Activated naive CD4-positive, alpha-beta T cell treated with anti-CD3 and anti-CD28 coated beads for 36 hours (primary cell): ENCODE measurements around the gene SCN4B. TPM values are rescaled to one million over a fixed set of nuclear protein-coding genes. Genes with fewer than 3 reads are reported as not detected.

ENCODE experiments used
- CTCF ChIA-PET: fragments of 350-600 bp; sonication (Branson Sonifier 250); formaldehyde crosslinking; loops from one replicate; lab custom pipeline; 2021; ENCODE audit warnings: antibody characterized with exemption; lab: Charles Lee
- DNase-seq: peaks from one replicate; pipeline ENCODE4 v3.0.0-alpha.2; 2020
- H3K27ac Mint-ChIP-seq: one replicate; pipeline ENCODE4 v1.8.0; 2021; ENCODE audit warnings: mild to moderate bottlenecking, mixed read lengths
- H3K27me3 Mint-ChIP-seq: one replicate; pipeline ENCODE4 v1.8.0; 2021; ENCODE audit warnings: low read depth, mixed read lengths
- H3K36me3 Mint-ChIP-seq: one replicate; pipeline ENCODE4 v1.8.0; 2021; ENCODE audit warnings: low read depth, mixed read lengths
- H3K4me1 Mint-ChIP-seq: one replicate; pipeline ENCODE4 v1.8.0; 2021; ENCODE audit warnings: low read depth, mixed read lengths
- H3K4me3 Mint-ChIP-seq: one replicate; pipeline ENCODE4 v1.8.0; 2021; ENCODE audit warnings: mild to moderate bottlenecking, moderate library complexity, mixed read lengths
- H3K9me3 Mint-ChIP-seq: one replicate; pipeline ENCODE4 v1.8.0; 2021; ENCODE audit warnings: mixed read lengths
- intact Hi-C: fragments of 100-400 bp; cut with micrococcal nuclease; formaldehyde crosslinking; loops from one replicate; pipeline ENCODE4 v1.15.1; 2023
- total RNA-seq, 2 experiments: library from RNA; stranded (reverse); gene quantifications; one replicate each; pipeline ENCODE4 v1.2.3, GENCODE V29; 2021

Gene SCN4B
- total RNA-seq, 2 experiments from 2014 or later, result 0.07 to 0.12 TPM

DNA sequence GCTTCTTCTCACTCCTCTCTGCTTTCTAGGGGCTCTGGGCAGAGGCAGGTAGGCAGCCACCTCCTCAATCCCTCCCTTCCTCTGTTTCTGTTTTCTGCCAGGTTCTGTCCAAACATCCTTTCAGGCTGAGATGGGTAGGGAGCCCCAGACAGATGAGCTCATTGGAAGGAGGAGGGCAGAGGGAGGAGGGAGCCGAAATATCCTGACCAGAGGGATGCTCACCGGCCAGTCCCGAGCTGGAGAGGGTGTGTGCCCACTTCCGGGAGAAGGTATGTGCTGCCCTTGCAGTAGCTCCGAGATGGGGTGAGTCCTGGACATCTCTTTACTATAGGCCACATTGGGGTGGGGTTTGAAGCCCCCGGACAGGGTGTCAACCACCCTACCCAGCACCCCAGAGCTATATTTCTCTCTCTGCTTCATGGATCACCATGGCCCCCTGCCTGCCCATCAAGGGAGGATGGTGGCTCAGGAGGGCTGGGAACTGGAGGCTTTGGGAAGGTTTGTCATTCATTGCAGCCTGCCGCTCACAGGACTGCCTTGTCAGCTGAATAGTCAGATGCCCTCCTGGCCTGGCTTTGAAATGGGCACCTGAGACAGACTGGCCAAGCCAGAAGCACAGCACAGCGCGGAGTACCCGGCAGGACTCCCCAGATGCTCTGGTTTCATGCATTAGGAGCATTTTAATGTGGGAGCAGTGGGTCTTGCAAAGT is 4.7 kb upstream of the SCN4B start:
- Mint-ChIP-seq H3K4me1 (peaks cover 11% of the 10 kb centered on the region), H3K27ac (no peak overlapping the region), H3K9me3 (no peaks in the 10 kb centered on the region), H3K27me3 (peaks cover 55% of the 10 kb centered on the region), H3K4me3 (no peak overlapping the region), H3K36me3 (no peaks in the 10 kb centered on the region)
- CTCF ChIA-PET, result interaction anchor here (0.9 to 5.3 kb wide), 3 partner anchors 13 to 314 kb away, joined by 3 to 74 read pairs (median 9); no protein-coding TSS in a partner anchor
- DNase-seq, result no peak
- intact Hi-C loops, result no loop called here

DNA sequence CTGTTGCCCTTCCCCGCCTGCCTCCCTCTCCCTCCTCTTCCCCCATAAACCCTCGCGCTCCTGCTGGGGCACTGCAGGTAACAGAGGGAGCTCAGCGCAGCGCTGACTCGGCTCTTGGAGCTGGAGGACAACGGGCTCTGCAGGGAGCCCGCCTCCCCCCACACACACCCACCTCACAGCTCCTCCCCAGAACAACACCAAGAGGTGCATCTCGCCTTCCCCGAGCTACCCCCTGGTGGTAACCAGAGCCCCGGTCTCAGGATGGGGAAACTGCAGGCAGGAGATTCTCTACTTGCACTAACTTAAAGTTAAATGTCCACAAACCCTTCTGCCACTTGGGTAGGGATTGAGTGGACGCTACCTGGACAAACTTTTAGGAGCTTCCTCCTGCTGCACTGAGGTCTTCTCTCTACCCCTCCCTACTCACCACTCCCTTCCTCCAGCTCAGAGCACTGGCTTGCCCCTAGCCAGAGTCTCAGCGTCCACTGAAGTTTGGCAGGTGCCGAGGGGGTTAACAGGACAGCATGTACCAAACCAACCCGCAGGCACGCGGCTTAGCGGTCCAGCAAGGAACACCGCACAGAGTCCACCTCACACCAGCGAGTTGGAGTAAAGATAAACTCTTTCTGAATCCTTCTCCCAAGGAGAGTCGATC is 4.0 kb upstream of the SCN4B start:
- DNase-seq, result peak; percentile 39
- CTCF ChIA-PET, result interaction anchor here (0.7 to 5.3 kb wide), 6 partner anchors 10 to 313 kb away, joined by 3 to 74 read pairs (median 5); no protein-coding TSS in a partner anchor
- Mint-ChIP-seq H3K9me3 (no peaks in the 10 kb centered on the region), H3K4me3 (no peak overlapping the region), H3K4me1 (peaks cover 11% of the 10 kb centered on the region), H3K27ac (no peak overlapping the region), H3K36me3 (no peaks in the 10 kb centered on the region), H3K27me3 (peaks cover 61% of the 10 kb centered on the region)
- intact Hi-C loops, result no loop called here

DNA sequence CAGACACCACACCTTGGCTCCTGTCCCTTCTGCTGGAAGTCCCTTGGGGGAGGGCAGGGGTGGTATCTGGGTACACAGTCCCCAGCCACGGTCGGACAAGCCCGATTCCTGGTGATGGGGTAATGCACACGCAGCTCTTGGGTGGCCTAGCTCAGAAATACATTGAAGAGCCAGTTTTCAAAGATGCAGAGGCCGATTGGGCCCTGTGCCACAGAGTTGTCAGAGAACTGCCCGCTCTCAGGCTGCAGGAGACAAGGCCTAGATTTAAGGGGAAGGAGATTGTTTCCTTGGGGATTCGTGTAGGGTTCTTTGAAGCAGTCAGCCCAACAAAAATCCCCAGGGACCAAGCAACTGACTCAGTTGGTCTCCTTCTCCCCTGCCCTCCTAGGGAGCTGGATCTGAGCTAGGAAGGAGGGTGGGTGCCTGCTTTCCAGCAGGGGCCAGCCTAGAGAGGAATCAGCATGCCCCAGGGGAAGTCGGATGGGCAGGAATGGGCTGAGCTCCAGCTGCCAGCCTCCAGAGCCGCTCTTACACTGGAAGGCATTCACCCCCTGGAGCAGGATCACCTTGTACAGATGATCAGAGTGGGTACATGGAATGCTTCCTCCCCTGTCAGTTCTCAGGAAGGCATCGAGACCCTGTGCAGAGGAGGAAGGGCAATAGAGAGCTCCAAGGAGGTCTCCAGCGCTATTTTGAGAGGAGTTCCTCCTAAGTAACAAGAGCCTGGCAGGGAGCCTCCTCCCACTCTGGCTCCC is 3.3 kb upstream of the SCN4B start:
- Mint-ChIP-seq H3K4me3 (no peak overlapping the region), H3K9me3 (no peaks in the 10 kb centered on the region), H3K36me3 (no peaks in the 10 kb centered on the region), H3K27ac (no peak overlapping the region), H3K27me3 (peaks cover 64% of the 10 kb centered on the region), H3K4me1 (peaks cover 11% of the 10 kb centered on the region)
- CTCF ChIA-PET, result interaction anchor here (0.7 to 5.3 kb wide), 6 partner anchors 11 to 224 kb away, joined by 3 to 74 read pairs (median 6); no protein-coding TSS in a partner anchor
- no peak for DNase-seq
- intact Hi-C loops, result no loop called here

DNA sequence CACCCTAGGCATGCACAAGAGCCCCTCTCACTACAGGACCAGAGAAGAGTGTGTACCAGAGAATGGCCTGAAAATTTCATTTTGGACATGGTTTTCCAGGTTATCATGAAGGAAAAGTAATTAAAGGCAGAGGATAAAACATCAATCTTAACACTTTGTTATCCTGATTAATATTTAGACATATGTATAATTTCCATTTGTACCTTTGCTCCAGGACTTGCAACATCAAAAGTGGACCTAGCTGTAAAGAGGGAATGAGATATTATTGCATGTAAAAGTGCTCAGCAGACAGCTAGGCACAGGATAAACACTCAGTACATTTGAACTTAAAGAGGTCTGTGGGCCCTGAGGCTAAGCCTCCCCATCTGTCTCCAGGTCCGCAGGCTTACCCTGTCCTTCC is 2.0 kb upstream of the SCN4B start:
- no peaks in the 10 kb centered on the region for H3K36me3 Mint-ChIP-seq
- H3K4me1 Mint-ChIP-seq, result peaks cover 11% of the 10 kb centered on the region
- intact Hi-C loops, result no loop called here
- no peak overlapping the region for H3K4me3 Mint-ChIP-seq
- CTCF ChIA-PET, result interaction anchor here (2.1 to 5.3 kb wide), 2 partner anchors 11 to 15 kb away, joined by 6 to 74 read pairs; no protein-coding TSS in a partner anchor
- H3K27me3 Mint-ChIP-seq, result peaks cover 63% of the 10 kb centered on the region
- no peak for DNase-seq
- no peaks in the 10 kb centered on the region for H3K9me3 Mint-ChIP-seq
- no peak overlapping the region for H3K27ac Mint-ChIP-seq

DNA sequence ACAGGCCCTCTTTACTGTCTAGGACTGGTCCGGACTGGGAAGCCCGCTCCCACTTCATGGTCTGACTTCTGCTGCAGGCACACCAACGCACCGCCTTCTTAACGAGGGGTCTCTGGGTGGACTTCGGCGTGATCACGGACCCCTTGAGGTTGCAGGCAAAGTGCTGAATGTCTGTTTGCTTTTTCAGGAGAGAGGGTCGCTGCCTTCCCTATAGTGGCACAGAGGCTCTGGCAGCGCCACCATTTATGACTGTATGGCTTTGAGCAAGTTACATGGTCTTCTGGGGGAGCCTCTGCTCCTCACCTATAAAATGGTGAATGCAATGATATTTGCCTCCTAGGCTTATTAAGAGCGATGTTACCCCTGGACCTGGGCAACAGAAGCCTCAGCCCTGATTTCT is 1.4 kb upstream of the SCN4B start:
- H3K4me3 Mint-ChIP-seq, result peak overlapping the region; percentile 60
- H3K27me3 Mint-ChIP-seq, result peaks cover 61% of the 10 kb centered on the region
- CTCF ChIA-PET, result interaction anchor here (2.1 to 5.3 kb wide), 3 partner anchors 10 to 18 kb away, joined by 6 to 74 read pairs (median 14); no protein-coding TSS in a partner anchor
- intact Hi-C loops, result no loop called here
- no peak for DNase-seq
- no peaks in the 10 kb centered on the region for H3K36me3 Mint-ChIP-seq
- peaks cover 11% of the 10 kb centered on the region for H3K4me1 Mint-ChIP-seq
- no peaks in the 10 kb centered on the region for H3K9me3 Mint-ChIP-seq
- H3K27ac Mint-ChIP-seq, result no peak overlapping the region

DNA sequence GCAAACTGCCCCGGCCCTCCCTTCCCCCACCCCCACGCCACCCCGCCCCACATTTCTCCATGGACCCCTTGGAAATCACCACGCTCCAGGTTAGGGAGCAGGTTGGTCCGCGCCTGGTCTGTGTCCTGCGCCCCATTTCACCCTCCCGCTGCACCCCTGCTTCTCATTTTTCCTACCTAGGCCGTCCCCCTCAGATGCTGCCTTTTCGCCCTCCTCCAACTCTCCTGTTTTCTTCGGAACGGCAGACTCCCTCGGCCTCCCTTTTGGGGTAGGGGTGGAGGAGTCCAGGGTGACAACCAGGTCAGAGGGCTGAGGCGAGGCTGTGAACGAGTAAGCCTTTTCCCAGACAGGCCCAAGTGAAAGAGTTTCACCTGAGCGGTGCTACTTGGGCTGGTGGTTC is 893 bp upstream of the SCN4B start:
- H3K27ac Mint-ChIP-seq, result no peak overlapping the region
- no peaks in the 10 kb centered on the region for H3K36me3 Mint-ChIP-seq
- peaks cover 62% of the 10 kb centered on the region for H3K27me3 Mint-ChIP-seq

DNA sequence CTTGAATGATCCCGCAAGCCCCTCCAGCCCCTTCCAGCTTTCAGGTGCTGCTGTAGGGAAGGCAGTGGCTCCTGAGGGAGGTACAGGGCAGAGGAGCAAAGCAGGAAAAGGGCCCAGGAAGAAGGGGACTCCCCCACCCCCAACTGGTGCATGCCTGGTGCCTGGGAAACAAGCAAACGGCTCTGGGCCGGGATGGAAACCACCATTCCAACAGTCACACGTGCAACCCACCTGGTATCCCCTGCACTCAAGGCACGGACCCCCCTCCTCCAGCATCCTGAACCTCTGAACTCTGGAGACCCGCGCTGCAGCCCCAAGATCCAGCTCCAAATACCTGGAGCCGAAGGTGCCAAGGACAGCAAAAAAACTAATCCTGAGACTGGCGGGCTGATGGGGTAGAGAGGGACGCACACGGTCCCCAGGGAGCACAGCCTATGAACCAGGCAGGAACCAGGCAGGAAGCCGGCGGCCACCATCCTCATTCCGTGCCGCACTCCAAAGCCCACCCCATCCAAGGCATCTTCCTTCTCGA is 537 bp downstream of the SCN4B start:
- DNase-seq, result no peak
- Mint-ChIP-seq H3K27me3 (peaks cover 51% of the 10 kb centered on the region), H3K36me3 (no peaks in the 10 kb centered on the region), H3K27ac (no peak overlapping the region), H3K4me1 (peaks cover 11% of the 10 kb centered on the region), H3K4me3 (peak overlapping the region; percentile 39), H3K9me3 (no peaks in the 10 kb centered on the region)
- intact Hi-C loops, result no loop called here
- CTCF ChIA-PET, result interaction anchor here (1.0 to 2.2 kb wide), 2 partner anchors 8 to 20 kb away, joined by 3 to 14 read pairs; no protein-coding TSS in a partner anchor

More for the DNA sequence above, 893 bp upstream of the SCN4B start:
- Mint-ChIP-seq H3K4me3 (peak overlapping the region; percentile 60), H3K9me3 (no peaks in the 10 kb centered on the region), H3K4me1 (peaks cover 11% of the 10 kb centered on the region)
- intact Hi-C loops, result no loop called here
- CTCF ChIA-PET, result interaction anchor here (2.2 kb wide), 1 partner anchor 18 kb away, joined by 14 read pairs; no protein-coding TSS in a partner anchor
- no peak for DNase-seq

DNA sequence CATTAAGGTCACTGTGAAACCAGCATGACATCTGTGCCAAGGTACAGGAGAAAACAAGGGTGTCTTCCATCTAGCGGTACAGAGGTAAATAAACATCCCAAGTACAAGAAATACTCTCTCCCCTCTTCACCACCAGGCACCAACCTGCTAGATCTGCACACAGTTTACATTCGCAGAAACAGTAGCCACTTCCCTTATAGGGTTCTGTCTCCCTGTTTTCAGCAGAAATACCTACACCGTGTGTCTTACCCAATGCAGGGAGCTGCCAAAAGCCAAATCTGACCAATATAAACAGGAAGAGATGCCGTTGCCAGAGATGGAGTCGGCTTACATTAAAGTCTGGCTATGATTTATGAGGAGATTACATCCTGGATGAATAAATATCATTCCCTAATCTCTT is 1.2 kb downstream of the SCN4B start:
- Mint-ChIP-seq H3K36me3 (no peaks in the 10 kb centered on the region), H3K27ac (no peak overlapping the region), H3K4me3 (no peak overlapping the region), H3K27me3 (peaks cover 46% of the 10 kb centered on the region), H3K4me1 (peaks cover 8% of the 10 kb centered on the region), H3K9me3 (no peaks in the 10 kb centered on the region)
- CTCF ChIA-PET, result interaction anchor here (0.8 kb wide), 1 partner anchor 20 kb away, joined by 4 read pairs; no protein-coding TSS in a partner anchor
- no peak for DNase-seq
- intact Hi-C loops, result no loop called here

DNA sequence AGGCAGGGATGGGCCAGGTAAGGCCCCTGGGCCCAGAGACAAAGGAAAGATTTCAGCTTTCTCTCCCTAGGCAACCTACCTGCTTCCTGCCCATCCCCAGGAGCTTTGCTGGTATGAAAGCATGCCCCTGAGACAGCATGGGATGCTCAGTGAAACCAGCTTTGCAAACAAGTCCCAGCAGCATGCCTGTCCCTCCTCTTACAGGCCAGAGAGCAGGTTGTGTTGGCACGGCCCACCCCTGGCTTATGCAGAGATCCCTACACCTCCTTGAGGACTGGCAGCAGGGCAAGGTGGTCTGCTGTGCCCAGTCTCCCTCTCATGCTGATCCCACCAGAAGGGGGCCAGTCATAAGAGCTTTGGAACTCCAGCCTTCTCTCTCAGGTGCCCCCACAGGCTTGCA is 3.1 kb downstream of the SCN4B start:
- Mint-ChIP-seq H3K9me3 (no peaks in the 10 kb centered on the region), H3K36me3 (no peaks in the 10 kb centered on the region), H3K4me1 (peaks cover 9% of the 10 kb centered on the region), H3K27ac (no peak overlapping the region), H3K4me3 (no peak overlapping the region), H3K27me3 (peaks cover 40% of the 10 kb centered on the region)
- intact Hi-C loops, result loop anchor here (5.0 kb wide), 1 partner anchor 458 kb away; the partner anchor contains the start of gene PHLDB1
- no peak for DNase-seq
- CTCF ChIA-PET, result interaction anchor here (1.3 kb wide), 1 partner anchor 22 kb away, joined by 12 read pairs; no protein-coding TSS in a partner anchor

DNA sequence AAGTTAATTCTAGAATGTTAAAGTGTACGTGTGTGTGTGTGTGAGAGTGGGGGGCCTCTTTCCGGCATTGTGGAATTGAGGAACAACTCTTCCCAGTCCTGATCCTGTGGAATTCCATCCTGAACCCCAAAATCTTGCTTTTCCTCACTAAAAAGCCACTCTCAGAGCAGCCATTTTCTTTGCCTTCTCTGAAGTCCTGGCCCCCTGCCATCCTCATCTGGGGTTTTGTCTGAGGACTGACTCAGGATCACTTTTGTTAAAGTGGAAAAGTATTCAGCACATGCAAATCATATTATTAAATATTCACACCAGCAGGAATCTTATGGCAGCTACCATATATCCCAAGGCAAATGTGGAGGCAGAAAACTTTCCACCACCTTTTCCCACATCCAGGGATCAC is 3.8 kb downstream of the SCN4B start:
- Mint-ChIP-seq H3K36me3 (no peaks in the 10 kb centered on the region), H3K4me3 (no peak overlapping the region), H3K9me3 (no peaks in the 10 kb centered on the region), H3K27ac (no peak overlapping the region), H3K27me3 (peaks cover 40% of the 10 kb centered on the region), H3K4me1 (peaks cover 8% of the 10 kb centered on the region)
- no peak for DNase-seq
- CTCF ChIA-PET, result interaction anchor here (1.3 kb wide), 1 partner anchor 23 kb away, joined by 12 read pairs; no protein-coding TSS in a partner anchor
- intact Hi-C loops, result loop anchor here (5.0 kb wide), 1 partner anchor 458 kb away; the partner anchor contains the start of gene PHLDB1

DNA sequence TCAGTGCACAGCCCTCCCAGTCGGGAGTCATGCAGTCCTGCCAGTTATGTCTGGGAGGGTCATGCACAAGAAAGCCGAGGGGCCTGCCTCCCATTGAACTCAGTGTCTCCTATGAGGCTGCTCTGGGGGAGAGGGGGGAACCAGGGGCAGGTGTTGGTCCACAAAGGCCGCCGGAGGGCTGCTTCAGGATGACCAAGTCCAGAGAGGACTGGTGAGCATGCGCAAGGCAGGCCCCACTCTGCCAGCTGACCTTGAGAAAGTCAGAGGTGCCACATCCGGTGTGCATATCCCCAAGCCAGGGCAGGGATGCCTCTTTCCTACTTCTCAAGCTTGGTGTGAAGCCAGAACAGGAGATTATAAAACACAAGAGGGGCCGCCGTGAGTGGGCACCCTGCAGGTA is 4.4 kb downstream of the SCN4B start:
- CTCF ChIA-PET, result no interaction called here
- H3K36me3 Mint-ChIP-seq, result no peaks in the 10 kb centered on the region
- no peak for DNase-seq
- no peak overlapping the region for H3K4me3 Mint-ChIP-seq
- peaks cover 39% of the 10 kb centered on the region for H3K27me3 Mint-ChIP-seq
- H3K27ac Mint-ChIP-seq, result no peak overlapping the region
- peaks cover 3% of the 10 kb centered on the region for H3K4me1 Mint-ChIP-seq
- intact Hi-C loops, result loop anchor here (5.0 kb wide), 1 partner anchor 459 kb away; the partner anchor contains the start of gene PHLDB1
- no peaks in the 10 kb centered on the region for H3K9me3 Mint-ChIP-seq
